Measurements from ENCODE around the gene RMRP.
A peak's percentile ranks its signal among the peaks of the same experiment; 100 is the strongest.

RMRP gene

GRCh38 chr9:35656348-35656747, 1.5 kb downstream of the RMRP start:
- Histone ChIP-seq H3K27ac (ENCODE audit: insufficient read depth in 1 of 2, low read depth in 1 of 2, low read length in 2 of 2, poor library complexity in 1 of 2, severe bottlenecking in 2 of 2) (no peak overlapping the region), H3K4me1 (ENCODE audit: control extremely low read depth in 1 of 4, control insufficient read depth in 4 of 4, insufficient read depth in 4 of 4, low read length in 3 of 4) (peaks cover 8 to 42% (median 28%) of the 10 kb centered on the region in 4 experiments)
- 75% methylated on average over 13 of the region's 17 CpGs for WGBS (ENCODE audit: insufficient coverage)

GRCh38 chr9:35653611-35654010, 4.2 kb downstream of the RMRP start:
- ChIA-PET CTCF (interaction anchor here (1.1 kb wide), 1 partner anchor 8 kb away, joined by 4 read pairs; no protein-coding TSS in a partner anchor), POLR2A (no interaction called here)
- no peak overlapping the region for H3K4me3 ChIP-seq (ENCODE audit: control insufficient read depth in 1 of 7, extremely low read depth in 1 of 7, insufficient read depth in 4 of 7, low read depth in 2 of 7, low read length in 6 of 7)
- no peak overlapping the region for H3K27ac ChIP-seq (ENCODE audit: insufficient read depth in 1 of 2, low read depth in 1 of 2, low read length in 2 of 2, poor library complexity in 1 of 2, severe bottlenecking in 2 of 2)
- WGBS (ENCODE audit: insufficient coverage), result 100% methylated on average over 1 of the region's 2 CpGs
- no peaks in the 10 kb centered on the region for H3K36me3 ChIP-seq (ENCODE audit: control insufficient read depth in 4 of 4, insufficient read depth in 4 of 4, low read length in 3 of 4)
- DNase-seq, result no peak
- H3K4me1 ChIP-seq (ENCODE audit: control extremely low read depth in 1 of 4, control insufficient read depth in 4 of 4, insufficient read depth in 4 of 4, low read length in 3 of 4), result peaks cover 2 to 45% (median 30%) of the 10 kb centered on the region in 4 experiments
- H3K27me3 ChIP-seq (replicated peaks in 2 of 5; ENCODE audit: control insufficient read depth in 4 of 5, insufficient read depth in 5 of 5, low read length in 4 of 5), result no peaks in the 10 kb centered on the region
- H3K9me3 ChIP-seq (ENCODE audit: control extremely low read depth in 1 of 5, control insufficient read depth in 4 of 5, insufficient read depth in 2 of 5, low read depth in 1 of 5, low read length in 4 of 5), result no peaks in the 10 kb centered on the region

More at GRCh38 chr9:35656348-35656747, 1.5 kb downstream of the RMRP start:
- ChIA-PET CTCF (interaction anchor here (0.7 to 12.8 kb wide), 9 partner anchors 8 to 177 kb away, joined by 3 to 117 read pairs (median 8); partner anchors contain the start of genes ARHGEF39, CD72, CREB3 and TLN1), POLR2A (interaction anchor here (2.1 kb wide), 1 partner anchor 9 kb away, joined by 14 read pairs; no protein-coding TSS in a partner anchor)
- peaks cover 0 to 12% (median 5%) of the 10 kb centered on the region in 4 experiments for H3K36me3 ChIP-seq (ENCODE audit: control insufficient read depth in 4 of 4, insufficient read depth in 4 of 4, low read length in 3 of 4)
- peak in 1 of 3 donors; percentile 18 for DNase-seq
- H3K9me3 ChIP-seq (ENCODE audit: control extremely low read depth in 1 of 5, control insufficient read depth in 4 of 5, insufficient read depth in 2 of 5, low read depth in 1 of 5, low read length in 4 of 5), result no peaks in the 10 kb centered on the region
- no peaks in the 10 kb centered on the region for H3K27me3 ChIP-seq (replicated peaks in 2 of 5; ENCODE audit: control insufficient read depth in 4 of 5, insufficient read depth in 5 of 5, low read length in 4 of 5)
- peak overlapping the region in 1 of 7 experiments; percentile 25 for H3K4me3 ChIP-seq (ENCODE audit: control insufficient read depth in 1 of 7, extremely low read depth in 1 of 7, insufficient read depth in 4 of 7, low read depth in 2 of 7, low read length in 6 of 7)

- H3K27ac ChIP-seq (ENCODE audit: insufficient read depth in 1 of 2, low read depth in 1 of 2, low read length in 2 of 2, poor library complexity in 1 of 2, severe bottlenecking in 2 of 2), result no peak overlapping the region
- POLR2A ChIA-PET, result interaction anchor here (0.6 kb wide), 1 partner anchor 751 kb away, joined by 3 read pairs; no protein-coding TSS in a partner anchor
- CTCF ChIA-PET, result no interaction called here
These were observed 5.0 kb downstream of the RMRP start for GRCh38 chr9:35652829-35653209.

GRCh38 chr9:35651956-35652828, 5.6 kb downstream of the RMRP start:
- no peak overlapping the region for H3K27ac ChIP-seq (ENCODE audit: insufficient read depth in 1 of 2, low read depth in 1 of 2, low read length in 2 of 2, poor library complexity in 1 of 2, severe bottlenecking in 2 of 2)
- POLR2A ChIA-PET, result interaction anchor here (0.6 kb wide), 1 partner anchor 751 kb away, joined by 3 read pairs; no protein-coding TSS in a partner anchor
- DNase-seq, result no peak

More at GRCh38 chr9:35652829-35653209, 5.0 kb downstream of the RMRP start:
- Histone ChIP-seq H3K27me3 (replicated peaks in 2 of 5; ENCODE audit: control insufficient read depth in 4 of 5, insufficient read depth in 5 of 5, low read length in 4 of 5) (no peaks in the 10 kb centered on the region), H3K36me3 (ENCODE audit: control insufficient read depth in 4 of 4, insufficient read depth in 4 of 4, low read length in 3 of 4) (no peaks in the 10 kb centered on the region), H3K9me3 (ENCODE audit: control extremely low read depth in 1 of 5, control insufficient read depth in 4 of 5, insufficient read depth in 2 of 5, low read depth in 1 of 5, low read length in 4 of 5) (no peaks in the 10 kb centered on the region), H3K4me1 (ENCODE audit: control extremely low read depth in 1 of 4, control insufficient read depth in 4 of 4, insufficient read depth in 4 of 4, low read length in 3 of 4) (peaks cover 2 to 51% (median 31%) of the 10 kb centered on the region in 4 experiments), H3K4me3 (ENCODE audit: control insufficient read depth in 1 of 7, extremely low read depth in 1 of 7, insufficient read depth in 4 of 7, low read depth in 2 of 7, low read length in 6 of 7) (no peak overlapping the region)
- no peak for DNase-seq
- WGBS (ENCODE audit: insufficient coverage), result 97% methylated on average over 7 of the region's 8 CpGs

GRCh38 chr9:35650341-35651158, 7.3 kb downstream of the RMRP start, which contains the start of gene SIT1:
SIT1 (minus strand) TSS chr9:35650931; CDS start chr9:35650853, 78 bp downstream.
- H3K36me3 ChIP-seq (ENCODE audit: control insufficient read depth in 4 of 4, insufficient read depth in 4 of 4, low read length in 3 of 4), result no peaks in the 10 kb centered on the region
- no peaks in the 10 kb centered on the region for H3K27me3 ChIP-seq (replicated peaks in 2 of 5; ENCODE audit: control insufficient read depth in 4 of 5, insufficient read depth in 5 of 5, low read length in 4 of 5)
- POLR2A ChIA-PET, result no interaction called here
- 85% methylated on average over 9 of the region's 22 CpGs for WGBS (ENCODE audit: insufficient coverage)
- peak within 1 kb of the TSS in 1 of 2 experiments; percentile 32 for H3K27ac ChIP-seq (ENCODE audit: insufficient read depth in 1 of 2, low read depth in 1 of 2, low read length in 2 of 2, poor library complexity in 1 of 2, severe bottlenecking in 2 of 2)
- peaks cover 0 to 55% (median 32%) of the 10 kb centered on the region in 4 experiments for H3K4me1 ChIP-seq (ENCODE audit: control extremely low read depth in 1 of 4, control insufficient read depth in 4 of 4, insufficient read depth in 4 of 4, low read length in 3 of 4)
- peak within 1 kb of the TSS in 1 of 7 experiments; percentile 19 for H3K4me3 ChIP-seq (ENCODE audit: control insufficient read depth in 1 of 7, extremely low read depth in 1 of 7, insufficient read depth in 4 of 7, low read depth in 2 of 7, low read length in 6 of 7)
- no peak for DNase-seq
- CTCF ChIA-PET, result interaction anchor here (1.1 to 8.5 kb wide), 4 partner anchors 10 to 45 kb away, joined by 4 to 117 read pairs (median 50); partner anchors contain the start of genes ARHGEF39, CCDC107 and RMRP
- H3K9me3 ChIP-seq (ENCODE audit: control extremely low read depth in 1 of 5, control insufficient read depth in 4 of 5, insufficient read depth in 2 of 5, low read depth in 1 of 5, low read length in 4 of 5), result no peaks in the 10 kb centered on the region

More at GRCh38 chr9:35651956-35652828, 5.6 kb downstream of the RMRP start:
- Histone ChIP-seq H3K27me3 (replicated peaks in 2 of 5; ENCODE audit: control insufficient read depth in 4 of 5, insufficient read depth in 5 of 5, low read length in 4 of 5) (no peaks in the 10 kb centered on the region), H3K36me3 (ENCODE audit: control insufficient read depth in 4 of 4, insufficient read depth in 4 of 4, low read length in 3 of 4) (no peaks in the 10 kb centered on the region), H3K4me1 (ENCODE audit: control extremely low read depth in 1 of 4, control insufficient read depth in 4 of 4, insufficient read depth in 4 of 4, low read length in 3 of 4) (peaks cover 2 to 51% (median 31%) of the 10 kb centered on the region in 4 experiments), H3K4me3 (ENCODE audit: control insufficient read depth in 1 of 7, extremely low read depth in 1 of 7, insufficient read depth in 4 of 7, low read depth in 2 of 7, low read length in 6 of 7) (no peak overlapping the region), H3K9me3 (ENCODE audit: control extremely low read depth in 1 of 5, control insufficient read depth in 4 of 5, insufficient read depth in 2 of 5, low read depth in 1 of 5, low read length in 4 of 5) (no peaks in the 10 kb centered on the region)
- WGBS (ENCODE audit: insufficient coverage), result 98% methylated on average over 4 of the region's 7 CpGs
- CTCF ChIA-PET, result no interaction called here

GRCh38 chr9:35649431-35650340, 8.1 kb downstream of the RMRP start:
- ChIA-PET POLR2A (interaction anchor here (0.9 kb wide), 1 partner anchor 25 kb away, joined by 3 read pairs; no protein-coding TSS in a partner anchor), CTCF (interaction anchor here (1.1 to 8.5 kb wide), 4 partner anchors 11 to 46 kb away, joined by 4 to 117 read pairs (median 50); partner anchors contain the start of genes ARHGEF39, CCDC107 and RMRP)
- WGBS (ENCODE audit: insufficient coverage), result 86% methylated on average over 23 of the region's 26 CpGs
- Histone ChIP-seq H3K27ac (ENCODE audit: insufficient read depth in 1 of 2, low read depth in 1 of 2, low read length in 2 of 2, poor library complexity in 1 of 2, severe bottlenecking in 2 of 2) (peak overlapping the region in 1 of 2 experiments; percentile 32), H3K27me3 (replicated peaks in 2 of 5; ENCODE audit: control insufficient read depth in 4 of 5, insufficient read depth in 5 of 5, low read length in 4 of 5) (no peaks in the 10 kb centered on the region), H3K9me3 (ENCODE audit: control extremely low read depth in 1 of 5, control insufficient read depth in 4 of 5, insufficient read depth in 2 of 5, low read depth in 1 of 5, low read length in 4 of 5) (no peaks in the 10 kb centered on the region), H3K4me3 (ENCODE audit: control insufficient read depth in 1 of 7, extremely low read depth in 1 of 7, insufficient read depth in 4 of 7, low read depth in 2 of 7, low read length in 6 of 7) (peak overlapping the region in 1 of 7 experiments; percentile 19), H3K4me1 (ENCODE audit: control extremely low read depth in 1 of 4, control insufficient read depth in 4 of 4, insufficient read depth in 4 of 4, low read length in 3 of 4) (peaks cover 0 to 56% (median 34%) of the 10 kb centered on the region in 4 experiments), H3K36me3 (ENCODE audit: control insufficient read depth in 4 of 4, insufficient read depth in 4 of 4, low read length in 3 of 4) (no peaks in the 10 kb centered on the region)
- peak in 2 of 3 donors; percentile 22 to 25 for DNase-seq

All from common myeloid progenitor, CD34-positive (primary cell).